ENCODE measurements around the gene FBXW10. TPM values are rescaled to one million over a fixed set of nuclear protein-coding genes. Genes with fewer than 3 reads are reported as not detected.
A peak's percentile ranks its signal among the peaks of the same experiment; 100 is the strongest.
"Not testable (repeated sequence)": the region's sequence is repeated elsewhere in the genome, so short reads cannot be mapped to it uniquely, and the experiment has no call there.

FBXW10 gene
- total RNA-seq = 0.07 TPM in 1 of 2 replicates, not detected in the other

- DNase-seq (ENCODE audit: low spot score); H3K27ac Mint-ChIP-seq; H3K36me3 Mint-ChIP-seq (ENCODE audit: low read depth); H3K4me1 Mint-ChIP-seq (ENCODE audit: low read depth); H3K4me3 Mint-ChIP-seq; intact Hi-C loops (cut with micrococcal nuclease); H3K9me3 Mint-ChIP-seq; H3K27me3 Mint-ChIP-seq (ENCODE audit: insufficient read depth): not testable (repeated sequence)
Observed at GRCh38 chr17:18743699-18744421, at the start of gene FBXW10. FBXW10 (plus strand) TSS chr17:18744054; CDS start chr17:18744245, 191 bp downstream.

- not testable (repeated sequence) for H3K4me3 Mint-ChIP-seq
Observed at GRCh38 chr17:18695143-18695542, 48.7 kb upstream of the FBXW10 start.

GRCh38 chr17:18698473-18699103, 45.3 kb upstream of the FBXW10 start:
- intact Hi-C loops (cut with micrococcal nuclease); H3K27me3 Mint-ChIP-seq (ENCODE audit: insufficient read depth); H3K36me3 Mint-ChIP-seq (ENCODE audit: low read depth); H3K9me3 Mint-ChIP-seq; DNase-seq (ENCODE audit: low spot score): not testable (repeated sequence)
- Mint-ChIP-seq H3K4me1 (ENCODE audit: low read depth) (peaks cover 10% of the 10 kb centered on the region), H3K4me3 (peak overlapping the region; percentile 85), H3K27ac (peak overlapping the region; percentile 16)

More at GRCh38 chr17:18695143-18695542, 48.7 kb upstream of the FBXW10 start:
- H3K27me3 Mint-ChIP-seq (ENCODE audit: insufficient read depth); H3K27ac Mint-ChIP-seq; intact Hi-C loops (cut with micrococcal nuclease); H3K36me3 Mint-ChIP-seq (ENCODE audit: low read depth); DNase-seq (ENCODE audit: low spot score); H3K9me3 Mint-ChIP-seq: not testable (repeated sequence)
- peaks cover 10% of the 10 kb centered on the region for H3K4me1 Mint-ChIP-seq (ENCODE audit: low read depth)

GRCh38 chr17:18705955-18706354, 37.9 kb upstream of the FBXW10 start:
- H3K27ac Mint-ChIP-seq; H3K36me3 Mint-ChIP-seq (ENCODE audit: low read depth); H3K9me3 Mint-ChIP-seq; DNase-seq (ENCODE audit: low spot score); H3K4me1 Mint-ChIP-seq (ENCODE audit: low read depth); H3K4me3 Mint-ChIP-seq; intact Hi-C loops (cut with micrococcal nuclease); H3K27me3 Mint-ChIP-seq (ENCODE audit: insufficient read depth): not testable (repeated sequence)

GRCh38 chr17:18708215-18708614, 35.6 kb upstream of the FBXW10 start:
- H3K4me1 Mint-ChIP-seq (ENCODE audit: low read depth); H3K27ac Mint-ChIP-seq; H3K9me3 Mint-ChIP-seq; H3K27me3 Mint-ChIP-seq (ENCODE audit: insufficient read depth); intact Hi-C loops (cut with micrococcal nuclease); H3K4me3 Mint-ChIP-seq; DNase-seq (ENCODE audit: low spot score); H3K36me3 Mint-ChIP-seq (ENCODE audit: low read depth): not testable (repeated sequence)

- H3K36me3 Mint-ChIP-seq (ENCODE audit: low read depth); H3K27me3 Mint-ChIP-seq (ENCODE audit: insufficient read depth); intact Hi-C loops (cut with micrococcal nuclease); H3K9me3 Mint-ChIP-seq; H3K4me1 Mint-ChIP-seq (ENCODE audit: low read depth); H3K27ac Mint-ChIP-seq; H3K4me3 Mint-ChIP-seq: not testable (repeated sequence)
- peak; percentile 39 for DNase-seq (ENCODE audit: low spot score)
Observed at GRCh38 chr17:18712354-18712999, 31.4 kb upstream of the FBXW10 start.

- H3K9me3 Mint-ChIP-seq; DNase-seq (ENCODE audit: low spot score); H3K4me3 Mint-ChIP-seq; H3K27me3 Mint-ChIP-seq (ENCODE audit: insufficient read depth); H3K4me1 Mint-ChIP-seq (ENCODE audit: low read depth); intact Hi-C loops (cut with micrococcal nuclease); H3K36me3 Mint-ChIP-seq (ENCODE audit: low read depth): not testable (repeated sequence)
- peak overlapping the region; percentile 16 for H3K27ac Mint-ChIP-seq
Observed at GRCh38 chr17:18718643-18719427, 25.0 kb upstream of the FBXW10 start.

GRCh38 chr17:18719428-18720110, 24.3 kb upstream of the FBXW10 start:
- H3K4me3 Mint-ChIP-seq; H3K4me1 Mint-ChIP-seq (ENCODE audit: low read depth); H3K27me3 Mint-ChIP-seq (ENCODE audit: insufficient read depth); H3K36me3 Mint-ChIP-seq (ENCODE audit: low read depth); DNase-seq (ENCODE audit: low spot score); H3K27ac Mint-ChIP-seq; H3K9me3 Mint-ChIP-seq; intact Hi-C loops (cut with micrococcal nuclease): not testable (repeated sequence)

GRCh38 chr17:18721775-18722547, 21.9 kb upstream of the FBXW10 start:
- H3K27me3 Mint-ChIP-seq (ENCODE audit: insufficient read depth); intact Hi-C loops (cut with micrococcal nuclease); DNase-seq (ENCODE audit: low spot score); H3K27ac Mint-ChIP-seq; H3K4me1 Mint-ChIP-seq (ENCODE audit: low read depth); H3K9me3 Mint-ChIP-seq; H3K36me3 Mint-ChIP-seq (ENCODE audit: low read depth); H3K4me3 Mint-ChIP-seq: not testable (repeated sequence)

- intact Hi-C loops (cut with micrococcal nuclease); DNase-seq (ENCODE audit: low spot score); H3K9me3 Mint-ChIP-seq; H3K27ac Mint-ChIP-seq; H3K36me3 Mint-ChIP-seq (ENCODE audit: low read depth); H3K4me3 Mint-ChIP-seq; H3K4me1 Mint-ChIP-seq (ENCODE audit: low read depth); H3K27me3 Mint-ChIP-seq (ENCODE audit: insufficient read depth): not testable (repeated sequence)
Observed at GRCh38 chr17:18722612-18723011, 21.2 kb upstream of the FBXW10 start.

- H3K4me3 Mint-ChIP-seq; H3K27ac Mint-ChIP-seq; intact Hi-C loops (cut with micrococcal nuclease); H3K36me3 Mint-ChIP-seq (ENCODE audit: low read depth); H3K9me3 Mint-ChIP-seq; H3K4me1 Mint-ChIP-seq (ENCODE audit: low read depth); DNase-seq (ENCODE audit: low spot score); H3K27me3 Mint-ChIP-seq (ENCODE audit: insufficient read depth): not testable (repeated sequence)
Observed at GRCh38 chr17:18723509-18723908, 20.3 kb upstream of the FBXW10 start.

GRCh38 chr17:18732438-18732837, 11.4 kb upstream of the FBXW10 start:
- H3K27ac Mint-ChIP-seq; H3K36me3 Mint-ChIP-seq (ENCODE audit: low read depth); intact Hi-C loops (cut with micrococcal nuclease); H3K4me3 Mint-ChIP-seq; H3K9me3 Mint-ChIP-seq; H3K4me1 Mint-ChIP-seq (ENCODE audit: low read depth); DNase-seq (ENCODE audit: low spot score); H3K27me3 Mint-ChIP-seq (ENCODE audit: insufficient read depth): not testable (repeated sequence)
